GM12874 (cell line): Measurements from ENCODE around the gene P2RY6.

ENCODE experiments used
- TF ChIP-seq, protein P1 (sequence below): IDR thresholded peaks from 2 replicates; pipeline ENCODE4 v1.5.1; 2011; ENCODE audit warnings: low read depth, mild to moderate bottlenecking, control low read depth, low read length, moderate library complexity; ENCODE audit not compliant: insufficient read depth

P2RY6 gene

DNA sequence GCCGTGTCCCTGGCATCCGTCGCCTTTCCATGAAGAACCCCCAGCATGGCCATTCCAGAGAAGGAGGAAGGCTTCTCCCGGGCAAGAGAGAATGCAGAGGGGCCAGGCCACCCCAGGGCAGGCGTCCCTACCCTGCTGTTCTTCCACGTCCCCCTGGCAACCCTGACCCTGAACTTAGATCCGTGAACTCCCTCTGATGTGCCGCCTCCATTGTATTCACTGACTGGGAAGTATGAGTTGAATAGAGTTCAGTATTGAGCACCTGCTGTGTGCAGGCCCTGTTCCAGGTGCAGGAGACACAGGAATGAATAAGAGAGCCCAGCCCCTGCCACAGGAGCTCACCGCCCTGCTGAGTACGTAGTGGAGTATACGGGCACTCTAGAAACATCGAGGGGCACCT, 74.9 kb downstream of the P2RY6 start:
- TF ChIP-seq, protein P1, sequence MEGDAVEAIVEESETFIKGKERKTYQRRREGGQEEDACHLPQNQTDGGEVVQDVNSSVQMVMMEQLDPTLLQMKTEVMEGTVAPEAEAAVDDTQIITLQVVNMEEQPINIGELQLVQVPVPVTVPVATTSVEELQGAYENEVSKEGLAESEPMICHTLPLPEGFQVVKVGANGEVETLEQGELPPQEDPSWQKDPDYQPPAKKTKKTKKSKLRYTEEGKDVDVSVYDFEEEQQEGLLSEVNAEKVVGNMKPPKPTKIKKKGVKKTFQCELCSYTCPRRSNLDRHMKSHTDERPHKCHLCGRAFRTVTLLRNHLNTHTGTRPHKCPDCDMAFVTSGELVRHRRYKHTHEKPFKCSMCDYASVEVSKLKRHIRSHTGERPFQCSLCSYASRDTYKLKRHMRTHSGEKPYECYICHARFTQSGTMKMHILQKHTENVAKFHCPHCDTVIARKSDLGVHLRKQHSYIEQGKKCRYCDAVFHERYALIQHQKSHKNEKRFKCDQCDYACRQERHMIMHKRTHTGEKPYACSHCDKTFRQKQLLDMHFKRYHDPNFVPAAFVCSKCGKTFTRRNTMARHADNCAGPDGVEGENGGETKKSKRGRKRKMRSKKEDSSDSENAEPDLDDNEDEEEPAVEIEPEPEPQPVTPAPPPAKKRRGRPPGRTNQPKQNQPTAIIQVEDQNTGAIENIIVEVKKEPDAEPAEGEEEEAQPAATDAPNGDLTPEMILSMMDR = no peak
